Ovary (tissue), 10 donors: ENCODE results near the gene TM4SF18. TPM values are rescaled to one million over a fixed set of nuclear protein-coding genes. Genes with fewer than 3 reads are reported as not detected.
"Not testable (repeated sequence)": the region's sequence is repeated elsewhere in the genome, so short reads cannot be mapped to it uniquely, and the experiment has no call there.

Source experiments
- DNase-seq, 5 donors: peaks; one replicate each; pipeline ENCODE4 v3.0.0-alpha.2; 2019 to 2020
- H3K27ac ChIP-seq, 2 donors: fragments of 200-600 bp; one replicate each; pipeline versions ENCODE4 v1.5.1 to v1.8.0; 2019 to 2022
- H3K27me3 ChIP-seq: fragments of 200-600 bp; one replicate; pipeline ENCODE4 v1.8.0; 2022
- H3K36me3 ChIP-seq: fragments of 200-600 bp; sonication (generic); one replicate; pipeline ENCODE4 v1.5.1; 2019
- H3K4me1 ChIP-seq: one replicate; pipeline ENCODE4 v1.8.1; 2013; ENCODE audit warnings: mild to moderate bottlenecking, moderate library complexity; ENCODE audit not compliant: insufficient read depth
- H3K4me3 ChIP-seq: fragments of 200-600 bp; sonication (generic); one replicate; pipeline ENCODE4 v1.5.1; 2017
- H3K9me3 ChIP-seq, 2 donors: fragments of 200-600 bp in 1 of 2; sonication (generic) in 1 of 2; one replicate each; pipeline versions ENCODE4 v1.5.1 to v1.8.1; 2013 to 2019; ENCODE audit warnings: mild to moderate bottlenecking in 1 of 2, moderate library complexity in 1 of 2
- CTCF ChIP-seq, 3 donors: fragments of 450-650 bp in 2 of 3; fragments of 200-600 bp in 1 of 3; IDR thresholded peaks; one replicate each; pipeline versions ENCODE4 v1.5.1 to v1.8.0; 2016 to 2022; ENCODE audit warnings: antibody characterized with exemption in 3 of 3, mild to moderate bottlenecking in 1 of 3
- EP300 ChIP-seq: sonication (generic); formaldehyde crosslinking; IDR thresholded peaks from one replicate; pipeline ENCODE4 v1.6.1; 2017; ENCODE audit warnings: antibody characterized with exemption
- POLR2A ChIP-seq: fragments of 450-650 bp; IDR thresholded peaks from one replicate; pipeline ENCODE4 v1.6.1; 2017; ENCODE audit warnings: antibody characterized with exemption, mild to moderate bottlenecking, moderate library complexity
- WGBS, 3 donors: extraction: QIAGEN DNeasy Blood & Tissue Kit in 1 of 3; methylation state at CpG; one replicate each; pipeline versions ENCODE4 v1.1.5 to v1.1.7; 2013 to 2017; 5-methylcytosine and 5-hydroxymethylcytosine counted together
- intact Hi-C, 4 donors: fragments of 100-400 bp; cut with DNase I; formaldehyde crosslinking; loops; one replicate each; pipeline versions ENCODE4 v1.11.0 to v1.15.1; 2022 to 2023
- long read RNA-seq, 3 donors: library from polyadenylated mRNA in 2 of 3; unstranded in 2 of 3; transcript quantifications; one replicate each; pipeline ENCODE4 v2.0.0 and lab custom pipeline, GENCODE V29; 2021 to 2026
- polyA plus RNA-seq, 2 donors: library from polyadenylated mRNA; stranded (reverse); fragments of 200-250 nt in 1 of 2; fragments of 350-450 nt in 1 of 2; fragmentation: Illumina TruSeq in 1 of 2; extraction: RNeasy Lipid Tissue Mini Kit (QIAGEN cat#74804) in 1 of 2; gene quantifications; one replicate each; pipeline ENCODE4 v1.2.3, GENCODE V29; 2013 to 2014
- total RNA-seq, 7 donors: library from RNA; depleted of rRNA in 2 of 7; stranded (reverse); fragments of >200 nt in 2 of 7; fragmentation: NEBNext Ultra II Directional in 3 of 7; extraction: Animal tissue kit (Norgen Biotek cat#: 25700) in 3 of 7; gene quantifications; one replicate each; pipeline versions ENCODE4 v1.1.0 to v1.2.4, GENCODE V29; 2016 to 2023
- donor health status: DM: no; HTN: no; CAD: no; lungs with moderate emphysema.
- donor health status: DM: no; HTN: no; CAD: no.
- donor health status: Bipolar disorder and iron deficiency.
- donor health status: DM: yes; HTN: yes; CAD: no.
- donor health status: DM: no; HTN: no; CAD: no.
- donor health status: DM: yes; HTN: yes; CAD: no.

TM4SF18 gene
- total RNA-seq (1 to 10 TPM; 2.4 to 7.3 (median 4.7) TPM), polyA plus RNA-seq (10 to 100 TPM in 1 of 2 donors, 1 to 10 TPM in 1; 7.0 to 16.3 TPM)
- long read RNA-seq, donor 1, transcript TM4SF18-201 (6 exons, 3,852 nt): major isoform, 7 of 8 reads
- long read RNA-seq, donor 1, partial matches to known transcripts: 0 of 8 reads
- long read RNA-seq, donor 1, other reads (novel, unspliced or antisense): 0 of 8 reads
- long read RNA-seq, donor 2, partial matches to known transcripts: 0 of 1 reads
- long read RNA-seq, donor 2, other reads (novel, unspliced or antisense): 0 of 1 reads
- long read RNA-seq, donor 3, partial matches to known transcripts: 0 of 4 reads
- long read RNA-seq, donor 3, other reads (novel, unspliced or antisense): 1 of 4 reads

DNA sequence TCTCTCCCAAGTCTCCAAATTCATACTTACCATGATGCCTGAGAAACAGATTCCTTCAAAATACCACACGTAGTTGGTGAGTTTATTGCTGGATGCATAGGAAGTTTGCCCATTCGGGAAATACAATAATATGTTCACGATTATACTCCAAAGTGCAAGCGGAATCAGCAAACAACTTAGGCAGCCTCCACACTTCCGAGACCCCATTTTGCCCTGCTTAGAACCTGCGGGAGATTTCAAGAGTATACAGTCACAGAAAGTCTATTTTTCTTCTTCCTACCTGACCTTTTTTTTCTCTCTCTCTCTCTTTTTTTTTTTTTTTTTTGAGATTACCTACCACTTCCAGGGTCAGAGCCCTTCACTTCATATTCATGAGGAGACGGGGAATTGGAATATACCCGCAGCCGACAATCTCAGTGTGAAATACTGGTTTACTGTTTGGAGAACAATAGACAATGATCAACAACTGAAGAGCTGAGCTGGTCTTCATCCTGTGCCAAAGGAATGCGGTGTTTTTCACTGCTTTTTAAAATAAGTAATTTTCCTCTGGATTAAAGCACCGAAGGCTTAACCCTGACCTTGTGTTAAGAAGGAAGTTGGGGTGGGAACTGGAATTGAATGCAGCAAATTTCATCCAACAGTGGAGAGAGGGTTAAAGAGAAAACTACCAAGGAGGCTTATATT lies at the start of gene TM4SF18:
TM4SF18 (minus strand) TSS at position 461 of the 684 bp plus-strand sequence; CDS start at position 207, 254 bp downstream.
- Histone ChIP-seq H3K4me3 (no peak within 1 kb of the TSS), H3K27me3 (no peaks in the 10 kb centered on the region), H3K4me1 (peaks cover 6% of the 10 kb centered on the region), H3K9me3 (no peaks in the 10 kb centered on the region), H3K27ac (no peak within 1 kb of the TSS), H3K36me3 (no peaks in the 10 kb centered on the region)
- DNase-seq: no peak
- 48 to 53% (median 51%) methylated on average over 11 of the region's 11 CpGs for WGBS, 3 donors
- intact Hi-C loops: no loop called here
- TF ChIP-seq CTCF (IDR thresholded peaks at IDR 0.05) (no peak), POLR2A (no peak), EP300 (no peak)

DNA sequence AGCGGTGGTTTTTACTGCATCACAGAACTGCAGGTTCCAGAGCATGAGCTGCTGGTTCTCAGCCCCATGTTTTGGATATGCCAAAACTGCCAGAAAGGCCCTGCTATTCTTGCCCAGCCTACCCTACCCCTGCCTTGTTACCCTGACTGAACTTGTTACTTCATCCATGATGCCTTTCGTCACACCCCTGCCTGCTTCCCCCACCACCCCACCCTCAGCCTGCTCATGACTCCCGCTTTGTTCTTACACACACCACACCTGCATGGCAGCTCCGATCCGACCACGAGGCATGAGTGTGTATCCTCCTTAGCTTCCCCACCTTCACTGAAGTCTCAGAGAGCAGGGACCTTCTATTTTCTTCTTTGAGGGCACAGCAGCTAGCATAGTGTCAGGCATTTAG lies 49.1 kb upstream of the TM4SF18 start:
- H3K36me3 ChIP-seq: no peaks in the 10 kb centered on the region
- no peak overlapping the region for H3K27ac ChIP-seq
- WGBS, 3 donors: 87 to 91% (median 91%) methylated on average over 6 of the region's 6 CpGs
- H3K9me3 ChIP-seq: no peaks in the 10 kb centered on the region
- no peaks in the 10 kb centered on the region for H3K27me3 ChIP-seq
- intact Hi-C loops: no loop called here
- TF ChIP-seq EP300: no peak
- no peak for TF ChIP-seq CTCF (IDR thresholded peaks at IDR 0.05)
- no peak for TF ChIP-seq POLR2A
- no peak for DNase-seq
- H3K4me1 ChIP-seq: peaks cover 1% of the 10 kb centered on the region
- no peak overlapping the region for H3K4me3 ChIP-seq

DNA sequence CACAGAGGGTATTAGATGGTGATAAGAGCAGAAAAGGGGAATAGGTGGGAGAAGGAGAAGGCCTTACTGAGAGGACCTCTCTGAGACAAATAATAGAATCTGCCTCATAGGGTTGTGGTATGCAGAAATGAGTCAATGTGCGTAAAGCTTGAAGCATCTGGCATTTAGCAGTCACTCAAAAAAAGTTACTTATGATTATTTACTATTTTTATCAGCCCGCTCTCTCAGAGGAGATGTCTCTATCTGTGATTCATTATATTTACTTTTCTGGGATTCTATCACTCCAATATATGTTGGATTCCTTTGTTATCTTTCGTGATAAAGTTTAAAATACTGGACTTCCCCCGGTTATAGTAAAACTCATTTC lies 48.6 kb upstream of the TM4SF18 start:
- H3K4me3 ChIP-seq: no peak overlapping the region
- H3K4me1 ChIP-seq: peaks cover 4% of the 10 kb centered on the region
- no peaks in the 10 kb centered on the region for H3K36me3 ChIP-seq
- WGBS, 3 donors: 57 to 63% (median 61%) methylated on average over 4 of the region's 4 CpGs
- H3K27me3 ChIP-seq: no peaks in the 10 kb centered on the region
- TF ChIP-seq POLR2A (no peak), EP300 (no peak), CTCF (IDR thresholded peaks at IDR 0.05) (no peak)
- intact Hi-C loops: no loop called here
- H3K27ac ChIP-seq: no peak overlapping the region
- H3K9me3 ChIP-seq: no peaks in the 10 kb centered on the region
- no peak for DNase-seq

GRCh38 chr3:149381173-149382100 lies 48.0 kb upstream of the TM4SF18 start:
- H3K27me3 ChIP-seq: no peaks in the 10 kb centered on the region
- 77 to 83% (median 82%) methylated on average over 6 of the region's 6 CpGs for WGBS, 3 donors
- peaks cover 4% of the 10 kb centered on the region for H3K4me1 ChIP-seq
- TF ChIP-seq POLR2A (no peak), EP300 (no peak), CTCF (IDR thresholded peaks at IDR 0.05) (no peak)
- DNase-seq: no peak
- no peak overlapping the region for H3K4me3 ChIP-seq
- H3K36me3 ChIP-seq: no peaks in the 10 kb centered on the region
- no peak overlapping the region for H3K27ac ChIP-seq
- intact Hi-C loops: no loop called here
- H3K9me3 ChIP-seq: no peaks in the 10 kb centered on the region

DNA sequence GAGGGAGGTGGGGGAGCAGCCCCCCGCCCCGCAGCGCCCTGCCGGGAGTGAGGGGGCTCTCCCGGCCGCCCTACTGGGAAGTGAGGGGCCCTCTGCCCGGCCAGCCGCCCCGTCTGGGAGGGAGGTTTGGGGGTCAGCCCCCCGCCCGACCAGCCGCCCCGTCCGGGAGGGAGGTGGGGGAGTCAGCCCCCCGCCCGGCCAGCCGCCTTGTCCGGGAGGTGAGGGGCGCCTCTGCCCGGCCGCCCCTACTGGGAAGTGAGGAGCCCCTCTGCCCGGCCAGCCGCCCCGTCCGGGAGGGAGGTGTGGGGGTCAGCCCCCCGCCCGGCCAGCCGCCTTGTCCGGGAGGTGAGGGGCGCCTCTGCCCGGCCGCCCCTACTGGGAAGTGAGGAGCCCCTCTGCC lies 46.8 kb upstream of the TM4SF18 start:
- H3K9me3 ChIP-seq, DNase-seq, intact Hi-C loops, H3K27me3 ChIP-seq, H3K4me1 ChIP-seq, H3K27ac ChIP-seq, H3K4me3 ChIP-seq, H3K36me3 ChIP-seq: not testable (repeated sequence)
- WGBS, 3 donors: 95% methylated on average over 18 of the region's 32 CpGs; no CpG with 5 or more reads in 2 of the 3 donors
